Lung (tissue), 12 donors: ENCODE results near the gene ITPK1. TPM values are rescaled to one million over a fixed set of nuclear protein-coding genes. Genes with fewer than 3 reads are reported as not detected.

Experiments used
- ATAC-seq: fragments of 200-7000 bp; cut with Tn5 transposase; one replicate; pipeline ENCODE4 v1.9.1; 2020; ENCODE audit warnings: moderate number of reproducible peaks; ENCODE audit not compliant: insufficient read depth, low FRiP score
- DNase-seq, 3 donors: peaks; one replicate each; pipeline ENCODE4 v3.0.0-alpha.2; 2013 to 2017
- H3K27ac ChIP-seq, 2 donors: one replicate each; pipeline ENCODE4 v1.5.1; 2013; ENCODE audit warnings: mild to moderate bottlenecking in 2 of 2, moderate library complexity in 2 of 2, control low read depth in 1 of 2, inconsistent platforms in 1 of 2, low read depth in 1 of 2, low read length in 1 of 2
- H3K27me3 ChIP-seq, 3 donors: one replicate each; pipeline ENCODE4 v1.5.1; 2013; ENCODE audit warnings: low read length in 2 of 3; ENCODE audit not compliant: control insufficient read depth in 3 of 3, insufficient read depth in 3 of 3
- H3K36me3 ChIP-seq, 4 donors: one replicate each; pipeline ENCODE4 v1.5.1; 2013; ENCODE audit warnings: low read length in 4 of 4, mild to moderate bottlenecking in 1 of 4, moderate library complexity in 1 of 4; ENCODE audit not compliant: control insufficient read depth in 4 of 4, insufficient read depth in 4 of 4
- H3K4me1 ChIP-seq, 5 donors: one replicate each; pipeline ENCODE4 v1.5.1; 2013; ENCODE audit warnings: low read length in 5 of 5, mild to moderate bottlenecking in 2 of 5, moderate library complexity in 1 of 5; ENCODE audit not compliant: control insufficient read depth in 5 of 5, insufficient read depth in 5 of 5
- H3K4me3 ChIP-seq: one replicate; pipeline ENCODE4 v1.5.1; 2013; ENCODE audit warnings: mild to moderate bottlenecking, control low read depth, moderate library complexity
- H3K9ac ChIP-seq, 2 donors: one replicate each; pipeline ENCODE4 v1.5.1; 2013; ENCODE audit warnings: low read length in 2 of 2, control low read depth in 1 of 2; ENCODE audit not compliant: insufficient read depth in 1 of 2
- H3K9me3 ChIP-seq, 4 donors: one replicate each; pipeline ENCODE4 v1.5.1; 2013; ENCODE audit warnings: low read length in 3 of 4, mild to moderate bottlenecking in 1 of 4, moderate library complexity in 1 of 4; ENCODE audit not compliant: control insufficient read depth in 4 of 4, insufficient read depth in 3 of 4
- WGBS, 2 donors: extraction: QIAGEN DNeasy Blood & Tissue Kit; methylation state at CpG; one replicate each; pipeline ENCODE4 v1.1.7; 2013; 5-methylcytosine and 5-hydroxymethylcytosine counted together
- polyA plus RNA-seq, 2 donors: library from polyadenylated mRNA; stranded (reverse); fragments of 200-250 nt; gene quantifications; one replicate each; pipeline ENCODE4 v1.2.1, GENCODE V29; 2013
- total RNA-seq, 2 donors: library from RNA; depleted of rRNA in 1 of 2; stranded (reverse); fragments of >200 nt in 1 of 2; gene quantifications; one replicate each; pipeline ENCODE4 v1.2.1, GENCODE V29; 2014 to 2021
- TF ChIP-seq, protein P1 (sequence below): IDR thresholded peaks from 2 replicates; pipeline ENCODE4 v1.5.1; 2012; ENCODE audit warnings: mild to moderate bottlenecking; ENCODE audit errors: control extremely low read depth, extremely low read depth
- donor health status: control.
- donor health status: control.
- donor health status: Bipolar disorder and iron deficiency.
- donor health status: healthy.
- donor health status: DM: yes; HTN: yes; CAD: no.

ITPK1 gene
- total and polyA plus RNA-seq, 4 donors: 17.5 to 99.4 (median 45.3) TPM

- Histone ChIP-seq H3K27ac (no peak overlapping the region), H3K4me3 (no peak overlapping the region), H3K9ac (no peak overlapping the region), H3K36me3 (no peaks in the 10 kb centered on the region), H3K9me3 (peaks cover 0 to 4% (median 0%) of the 10 kb centered on the region in 4 donors), H3K4me1 (no peaks in the 10 kb centered on the region), H3K27me3 (no peaks in the 10 kb centered on the region)
- peak; percentile 22 to 42 (median 37) for DNase-seq
- no peak for ATAC-seq
- TF ChIP-seq, protein P1, sequence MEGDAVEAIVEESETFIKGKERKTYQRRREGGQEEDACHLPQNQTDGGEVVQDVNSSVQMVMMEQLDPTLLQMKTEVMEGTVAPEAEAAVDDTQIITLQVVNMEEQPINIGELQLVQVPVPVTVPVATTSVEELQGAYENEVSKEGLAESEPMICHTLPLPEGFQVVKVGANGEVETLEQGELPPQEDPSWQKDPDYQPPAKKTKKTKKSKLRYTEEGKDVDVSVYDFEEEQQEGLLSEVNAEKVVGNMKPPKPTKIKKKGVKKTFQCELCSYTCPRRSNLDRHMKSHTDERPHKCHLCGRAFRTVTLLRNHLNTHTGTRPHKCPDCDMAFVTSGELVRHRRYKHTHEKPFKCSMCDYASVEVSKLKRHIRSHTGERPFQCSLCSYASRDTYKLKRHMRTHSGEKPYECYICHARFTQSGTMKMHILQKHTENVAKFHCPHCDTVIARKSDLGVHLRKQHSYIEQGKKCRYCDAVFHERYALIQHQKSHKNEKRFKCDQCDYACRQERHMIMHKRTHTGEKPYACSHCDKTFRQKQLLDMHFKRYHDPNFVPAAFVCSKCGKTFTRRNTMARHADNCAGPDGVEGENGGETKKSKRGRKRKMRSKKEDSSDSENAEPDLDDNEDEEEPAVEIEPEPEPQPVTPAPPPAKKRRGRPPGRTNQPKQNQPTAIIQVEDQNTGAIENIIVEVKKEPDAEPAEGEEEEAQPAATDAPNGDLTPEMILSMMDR: no peak
- WGBS, 2 donors: 6 to 9% methylated on average over 7 of the region's 7 CpGs
Measured at GRCh38 chr14:92914087-92914656, 201.6 kb downstream of the ITPK1 start.

GRCh38 chr14:92907316-92907911 lies 208.3 kb downstream of the ITPK1 start:
- Histone ChIP-seq H3K36me3 (no peaks in the 10 kb centered on the region), H3K9me3 (no peaks in the 10 kb centered on the region), H3K4me1 (no peaks in the 10 kb centered on the region), H3K4me3 (no peak overlapping the region), H3K27me3 (peaks cover 0 to 12% (median 2%) of the 10 kb centered on the region in 3 donors), H3K27ac (no peak overlapping the region), H3K9ac (no peak overlapping the region)
- TF ChIP-seq, protein P1: no peak
- DNase-seq: no peak
- 76 to 79% methylated on average over 6 of the region's 6 CpGs for WGBS, 2 donors
- ATAC-seq: no peak

GRCh38 chr14:92906823-92907222 lies 208.9 kb downstream of the ITPK1 start:
- Histone ChIP-seq H3K4me3 (no peak overlapping the region), H3K27me3 (peaks cover 0 to 16% (median 3%) of the 10 kb centered on the region in 3 donors), H3K4me1 (no peaks in the 10 kb centered on the region), H3K27ac (no peak overlapping the region), H3K9me3 (peaks cover 0 to 1% (median 0%) of the 10 kb centered on the region in 4 donors), H3K9ac (no peak overlapping the region), H3K36me3 (no peaks in the 10 kb centered on the region)
- TF ChIP-seq, protein P1: no peak
- ATAC-seq (no peak), DNase-seq (no peak)
- 50 to 51% methylated on average over 6 of the region's 6 CpGs for WGBS, 2 donors

DNA sequence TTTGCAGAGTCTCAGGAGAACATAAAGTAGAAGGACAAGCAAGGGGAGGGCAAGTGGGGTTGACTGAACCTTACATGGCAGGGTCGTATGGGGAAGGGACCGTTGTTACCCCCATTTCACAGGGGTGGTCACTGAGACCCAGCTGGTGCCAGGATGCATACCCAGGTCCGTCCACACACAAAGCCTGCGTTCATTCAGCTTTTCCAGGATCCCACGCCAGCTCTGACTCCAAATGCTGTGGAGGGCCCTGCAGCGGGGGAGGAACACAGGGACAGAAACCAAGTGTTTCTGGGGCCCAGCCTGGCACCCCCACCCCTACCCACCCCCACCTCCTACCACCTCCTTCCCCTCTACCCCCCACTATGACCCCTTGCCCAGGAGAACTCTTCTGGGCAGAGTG lies 209.3 kb downstream of the ITPK1 start:
- H3K36me3 ChIP-seq: no peaks in the 10 kb centered on the region
- WGBS, 2 donors: 82 to 87% methylated on average over 6 of the region's 6 CpGs
- DNase-seq (no peak), ATAC-seq (no peak)
- H3K4me3 ChIP-seq: no peak overlapping the region
- TF ChIP-seq, protein P1: no peak
- peaks cover 0 to 17% (median 3%) of the 10 kb centered on the region in 3 donors for H3K27me3 ChIP-seq
- no peak overlapping the region for H3K27ac ChIP-seq
- no peaks in the 10 kb centered on the region for H3K4me1 ChIP-seq
- H3K9me3 ChIP-seq: peaks cover 0 to 1% (median 0%) of the 10 kb centered on the region in 4 donors
- H3K9ac ChIP-seq: no peak overlapping the region
